Right atrium auricular region (tissue), 2 donors: ENCODE measurements around the gene URM1. TPM values are rescaled to one million over a fixed set of nuclear protein-coding genes. Genes with fewer than 3 reads are reported as not detected.

Experiments used
- DNase-seq: peaks from one replicate; pipeline ENCODE4 v3.0.0-alpha.2; 2019; ENCODE audit warnings: low spot score
- H3K27ac ChIP-seq, 2 donors: fragments of 200-600 bp; sonication (generic); 1 replicate in 1 of 2; 2 replicates in 1 of 2; pipeline ENCODE4 v1.5.1; 2016 to 2019
- H3K27me3 ChIP-seq, 2 donors: fragments of 200-600 bp; sonication (generic); one replicate each; pipeline versions ENCODE4 v1.5.1 to v1.6.0; 2017 to 2019
- H3K36me3 ChIP-seq: fragments of 200-600 bp; sonication (generic); one replicate; pipeline ENCODE4 v1.5.1; 2016
- H3K4me1 ChIP-seq, 2 donors: fragments of 200-600 bp; sonication (generic); one replicate each; pipeline versions ENCODE4 v1.5.1 to v1.6.0; 2017 to 2019
- H3K4me3 ChIP-seq, 2 donors: fragments of 200-600 bp; sonication (generic); 1 replicate in 1 of 2; 2 replicates in 1 of 2; pipeline ENCODE4 v1.5.1; 2017 to 2019; ENCODE audit warnings: mild to moderate bottlenecking in 1 of 2, moderate library complexity in 1 of 2
- H3K9me3 ChIP-seq, 2 donors: fragments of 200-600 bp; sonication (generic); one replicate each; pipeline ENCODE4 v1.5.1; 2019
- total RNA-seq, 2 donors: library from RNA; depleted of rRNA; stranded (reverse); fragments of >200 nt; gene quantifications; one replicate each; pipeline ENCODE4 v1.1.0, GENCODE V29; 2016
- TF ChIP-seq, protein P1 (sequence below), 2 donors: fragments of 200-600 bp; sonication (generic); IDR thresholded peaks; one replicate each; pipeline ENCODE4 v1.5.1; 2019; ENCODE audit warnings: antibody characterized with exemption in 2 of 2

URM1 gene
- total RNA-seq, 2 donors from 2014 or later, result 34.0 to 37.3 TPM

DNA sequence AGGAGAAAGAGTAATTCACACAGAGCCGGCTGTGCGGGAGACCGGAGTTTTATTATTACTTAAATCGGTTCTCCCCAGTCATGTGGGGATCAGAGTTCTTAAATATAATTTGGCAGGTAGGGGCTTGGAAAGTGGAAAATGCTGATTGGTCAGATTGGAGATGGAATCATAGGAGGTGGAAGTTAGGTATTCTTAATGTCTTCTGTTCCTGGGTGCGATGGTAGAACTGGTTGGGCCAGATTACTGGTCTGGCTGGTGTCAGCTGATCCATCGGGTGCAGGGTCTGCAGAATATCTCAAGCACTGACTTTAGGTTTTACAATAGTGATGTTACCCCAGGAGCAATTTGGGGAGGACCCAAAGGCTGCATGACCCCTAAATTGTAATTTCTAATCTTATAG is 44.8 kb downstream of the URM1 start:
- Histone ChIP-seq H3K36me3 (no peaks in the 10 kb centered on the region), H3K4me3 (no peak overlapping the region), H3K27ac (no peak overlapping the region), H3K27me3 (no peaks in the 10 kb centered on the region), H3K4me1 (peaks cover 5 to 14% of the 10 kb centered on the region in 2 donors), H3K9me3 (no peaks in the 10 kb centered on the region)
- TF ChIP-seq, protein P1, sequence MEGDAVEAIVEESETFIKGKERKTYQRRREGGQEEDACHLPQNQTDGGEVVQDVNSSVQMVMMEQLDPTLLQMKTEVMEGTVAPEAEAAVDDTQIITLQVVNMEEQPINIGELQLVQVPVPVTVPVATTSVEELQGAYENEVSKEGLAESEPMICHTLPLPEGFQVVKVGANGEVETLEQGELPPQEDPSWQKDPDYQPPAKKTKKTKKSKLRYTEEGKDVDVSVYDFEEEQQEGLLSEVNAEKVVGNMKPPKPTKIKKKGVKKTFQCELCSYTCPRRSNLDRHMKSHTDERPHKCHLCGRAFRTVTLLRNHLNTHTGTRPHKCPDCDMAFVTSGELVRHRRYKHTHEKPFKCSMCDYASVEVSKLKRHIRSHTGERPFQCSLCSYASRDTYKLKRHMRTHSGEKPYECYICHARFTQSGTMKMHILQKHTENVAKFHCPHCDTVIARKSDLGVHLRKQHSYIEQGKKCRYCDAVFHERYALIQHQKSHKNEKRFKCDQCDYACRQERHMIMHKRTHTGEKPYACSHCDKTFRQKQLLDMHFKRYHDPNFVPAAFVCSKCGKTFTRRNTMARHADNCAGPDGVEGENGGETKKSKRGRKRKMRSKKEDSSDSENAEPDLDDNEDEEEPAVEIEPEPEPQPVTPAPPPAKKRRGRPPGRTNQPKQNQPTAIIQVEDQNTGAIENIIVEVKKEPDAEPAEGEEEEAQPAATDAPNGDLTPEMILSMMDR (IDR thresholded peaks at IDR 0.05), result no peak
- no peak for DNase-seq

- no peak for DNase-seq
- H3K27ac ChIP-seq, result no peak overlapping the region
- H3K27me3 ChIP-seq, result no peaks in the 10 kb centered on the region
- peaks cover 5 to 20% of the 10 kb centered on the region in 2 donors for H3K4me1 ChIP-seq
- no peaks in the 10 kb centered on the region for H3K36me3 ChIP-seq
- no peaks in the 10 kb centered on the region for H3K9me3 ChIP-seq
- TF ChIP-seq, protein P1 (IDR thresholded peaks at IDR 0.05), result no peak
- H3K4me3 ChIP-seq, result no peak overlapping the region
Measured at GRCh38 chr9:128416432-128417019, 45.4 kb downstream of the URM1 start.

GRCh38 chr9:128419061-128419925 is 48.1 kb downstream of the URM1 start:
- Histone ChIP-seq H3K36me3 (no peaks in the 10 kb centered on the region), H3K27me3 (no peaks in the 10 kb centered on the region), H3K4me3 (peak overlapping the region; percentile 75 to 94), H3K9me3 (no peaks in the 10 kb centered on the region), H3K4me1 (peaks cover 5 to 22% of the 10 kb centered on the region in 2 donors), H3K27ac (no peak overlapping the region)
- TF ChIP-seq, protein P1 (IDR thresholded peaks at IDR 0.05), result no peak
- DNase-seq, result no peak

- peak; percentile 64 for DNase-seq
- TF ChIP-seq, protein P1 (IDR thresholded peaks at IDR 0.05), result peak; percentile 89 to 92
Measured at GRCh38 chr9:128420060-128420650, 49.0 kb downstream of the URM1 start.

DNA sequence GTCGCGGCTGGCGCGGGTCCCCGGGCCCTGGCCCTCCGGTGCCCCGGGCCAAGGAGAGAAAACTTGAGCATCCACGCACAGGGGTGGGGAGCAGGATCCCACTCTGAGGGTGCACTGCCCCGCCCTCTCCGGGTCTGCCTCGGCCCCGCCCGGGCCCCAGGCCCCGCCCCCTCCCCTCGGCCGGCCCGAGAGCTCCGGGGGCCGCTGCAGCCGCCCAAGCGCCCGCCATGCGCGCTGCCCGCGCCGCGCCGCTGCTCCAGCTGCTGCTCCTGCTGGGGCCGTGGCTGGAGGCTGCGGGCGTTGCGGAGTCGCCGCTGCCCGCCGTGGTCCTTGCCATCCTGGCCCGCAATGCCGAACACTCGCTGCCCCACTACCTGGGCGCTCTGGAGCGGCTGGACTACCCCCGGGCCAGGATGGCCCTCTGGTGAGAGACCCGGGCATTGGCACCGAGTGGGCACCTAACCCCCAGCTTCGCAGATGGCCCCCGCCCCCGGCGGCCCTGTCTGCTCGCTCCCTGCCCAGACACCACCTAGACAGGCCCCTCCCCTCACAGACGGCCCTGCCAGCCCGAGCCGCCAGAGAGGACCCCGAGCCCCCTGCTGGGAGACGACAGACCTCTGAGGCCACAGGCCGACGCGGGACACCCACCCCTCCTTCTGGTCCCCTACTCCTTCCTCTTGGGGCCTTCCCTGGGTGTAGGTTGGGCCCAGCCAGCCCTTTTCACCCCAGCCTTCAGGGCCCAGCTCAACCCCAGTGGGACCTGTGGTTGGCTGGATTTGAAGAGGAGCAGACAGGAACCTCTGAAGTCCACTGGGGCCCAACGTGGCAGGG is 49.7 kb downstream of the URM1 start, which contains the start of gene CERCAM:
TSS of gene CERCAM (plus strand) at position 207 of the 831 bp plus-strand sequence. CDS start at position 228, 21 bp downstream.
- Histone ChIP-seq H3K27me3 (no peaks in the 10 kb centered on the region), H3K4me3 (peak within 1 kb of the TSS; percentile 75 to 94), H3K27ac (peak within 1 kb of the TSS; percentile 73 to 76), H3K36me3 (no peaks in the 10 kb centered on the region), H3K4me1 (peaks cover 5 to 22% of the 10 kb centered on the region in 2 donors), H3K9me3 (no peaks in the 10 kb centered on the region)
- no peak for DNase-seq
- TF ChIP-seq, protein P1 (IDR thresholded peaks at IDR 0.05), result no peak

More at GRCh38 chr9:128420060-128420650, 49.0 kb downstream of the URM1 start:
- Histone ChIP-seq H3K36me3 (no peaks in the 10 kb centered on the region), H3K27me3 (no peaks in the 10 kb centered on the region), H3K4me3 (peak overlapping the region; percentile 75 to 94), H3K9me3 (no peaks in the 10 kb centered on the region), H3K4me1 (peaks cover 5 to 22% of the 10 kb centered on the region in 2 donors), H3K27ac (peak overlapping the region; percentile 73 to 76)
